ENCODE results near the gene PLA2G2F.

Gene PLA2G2F

DNA sequence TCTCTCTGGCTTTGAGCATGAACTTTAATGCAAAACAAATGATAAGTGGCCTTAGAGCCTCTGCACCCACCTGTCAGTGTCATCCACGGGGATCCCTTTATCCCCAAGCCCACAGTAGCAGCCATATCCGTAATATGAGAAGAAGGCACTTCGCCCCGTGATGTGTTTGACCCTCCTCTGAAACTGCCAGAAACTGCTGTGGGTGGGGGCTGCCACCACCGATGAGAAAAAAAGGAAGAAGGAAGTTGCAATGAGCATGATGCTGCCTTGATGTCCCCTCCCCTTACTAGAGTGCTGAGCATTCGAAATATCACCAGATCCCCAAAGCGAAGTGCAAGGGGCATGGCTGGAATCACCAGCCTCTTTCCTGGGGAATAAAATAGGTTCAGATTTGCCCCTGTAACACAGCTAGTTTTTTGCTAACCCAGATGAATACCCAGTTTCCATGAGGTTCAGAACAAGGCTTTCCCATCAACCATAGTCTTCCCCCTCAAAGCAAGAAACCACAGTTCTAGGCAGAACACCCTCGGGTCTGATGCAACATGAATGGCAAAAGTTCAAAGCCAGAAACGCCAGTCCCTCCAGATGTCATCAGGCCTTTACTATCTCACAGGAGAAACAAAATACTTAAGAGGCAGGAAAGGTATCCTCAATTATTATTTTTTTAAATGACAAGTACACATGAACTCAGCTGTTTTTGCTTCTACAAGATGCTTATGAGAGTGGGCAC, 36.0 kb downstream of the PLA2G2F start:
- DNase-seq = no peak

DNA sequence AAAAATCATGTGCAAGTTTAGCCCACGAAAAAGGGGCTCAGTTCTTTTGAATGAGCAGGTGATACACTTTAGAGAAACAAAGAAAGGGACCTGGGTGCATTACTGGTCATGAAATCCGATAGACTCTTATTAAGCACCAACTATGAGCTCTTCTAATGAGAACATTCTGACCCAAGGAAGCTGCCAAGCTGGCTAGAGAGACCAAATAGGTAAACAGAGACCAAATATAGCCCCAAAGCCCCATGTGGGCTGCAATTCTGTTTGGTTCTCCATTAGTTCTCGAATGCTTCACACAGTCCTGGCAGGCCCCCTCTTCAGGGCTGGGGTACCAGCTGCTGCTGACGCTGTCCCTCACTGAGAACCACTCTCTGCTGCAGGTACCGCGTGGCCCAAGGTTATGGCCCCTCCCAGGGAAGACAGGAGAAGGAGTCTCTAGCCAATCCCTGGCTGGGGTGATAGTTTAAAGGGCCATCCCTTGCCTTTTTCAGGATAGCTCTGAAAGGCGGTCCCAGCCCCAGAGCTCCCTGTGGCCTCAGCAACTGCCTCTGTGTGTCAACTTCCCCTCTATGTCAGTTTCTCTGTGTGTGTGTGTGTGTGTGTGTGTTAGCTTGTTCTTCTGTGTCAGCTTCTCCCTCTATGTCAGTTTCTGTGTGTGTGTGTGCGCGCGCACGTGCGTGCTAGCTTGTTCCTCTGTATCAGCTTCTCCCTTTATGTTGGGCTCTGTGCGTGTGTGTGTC, 39.7 kb downstream of the PLA2G2F start:
- no peak for DNase-seq

DNA sequence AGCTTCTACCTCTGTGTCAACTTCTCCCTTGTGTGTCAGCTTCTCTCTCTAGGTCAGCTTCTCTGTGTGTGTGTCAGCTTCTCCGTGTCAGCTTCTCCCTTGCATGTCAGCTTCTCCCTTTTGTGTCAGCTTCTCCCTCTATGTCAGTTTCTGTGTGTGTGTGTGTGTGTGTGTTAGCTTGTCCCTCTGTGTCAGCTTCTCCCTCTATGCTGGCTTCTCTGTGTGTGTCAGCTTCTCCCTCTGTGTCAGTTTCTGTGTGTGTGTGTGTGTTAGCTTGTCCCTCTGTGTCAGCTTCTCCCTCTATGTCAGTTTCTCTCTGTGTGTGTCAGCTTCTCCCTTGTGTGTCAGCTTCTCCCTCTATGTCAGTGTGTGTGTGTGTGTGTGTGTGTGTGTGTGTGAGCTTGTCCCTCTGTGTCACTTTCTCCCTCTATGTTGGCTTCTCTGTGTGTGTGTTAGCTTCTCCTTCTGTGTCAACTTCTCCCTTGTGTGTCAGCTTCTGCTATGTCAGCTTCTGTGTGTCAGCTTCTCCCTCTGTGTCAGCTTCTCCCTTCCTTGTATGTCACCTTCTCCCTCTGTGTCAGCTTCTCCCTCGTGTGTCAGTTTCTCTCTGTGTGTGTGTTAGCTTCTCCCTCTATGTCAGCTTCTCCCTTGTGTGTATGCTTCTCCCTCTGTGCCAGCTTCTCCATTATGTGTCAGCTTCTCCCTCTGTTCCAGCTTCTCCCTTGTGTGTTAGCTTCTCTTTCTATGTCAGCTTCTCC, 40.4 kb downstream of the PLA2G2F start:
- no peak for DNase-seq

DNA sequence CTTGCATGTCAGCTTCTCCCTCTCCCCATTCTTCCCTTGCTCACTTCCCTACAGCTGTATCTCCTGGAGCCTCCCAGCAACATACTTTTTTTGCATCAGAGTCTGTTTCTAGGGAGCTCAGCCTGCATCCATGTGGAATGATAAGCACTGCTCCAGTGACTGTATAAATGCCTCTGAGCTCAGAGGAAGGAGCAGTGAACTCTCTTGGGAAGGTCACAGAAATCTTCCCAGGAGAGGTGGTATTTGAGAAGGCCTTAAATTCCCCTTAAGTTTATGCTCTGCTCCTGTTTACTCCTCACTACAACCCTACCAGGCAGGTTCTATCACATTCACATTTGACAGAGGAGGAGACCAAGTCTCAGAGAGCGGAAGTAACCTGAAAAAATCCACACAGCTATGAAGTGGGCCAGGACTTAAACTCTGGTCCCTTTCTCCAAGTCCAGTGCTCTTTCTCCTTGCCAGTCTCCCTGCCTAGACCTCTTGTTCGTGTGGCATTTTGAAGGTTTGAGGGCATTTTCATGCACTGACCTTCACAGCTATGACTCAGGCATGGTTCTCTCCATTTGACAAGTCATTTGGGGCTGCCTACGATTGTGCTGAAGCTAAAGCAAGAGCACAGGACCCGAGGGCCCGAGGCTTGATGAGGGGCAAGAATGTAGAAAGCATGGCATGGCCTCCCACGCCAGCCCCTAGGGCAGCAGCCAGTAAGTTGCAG, 41.2 kb downstream of the PLA2G2F start:
- DNase-seq = no peak

DNA sequence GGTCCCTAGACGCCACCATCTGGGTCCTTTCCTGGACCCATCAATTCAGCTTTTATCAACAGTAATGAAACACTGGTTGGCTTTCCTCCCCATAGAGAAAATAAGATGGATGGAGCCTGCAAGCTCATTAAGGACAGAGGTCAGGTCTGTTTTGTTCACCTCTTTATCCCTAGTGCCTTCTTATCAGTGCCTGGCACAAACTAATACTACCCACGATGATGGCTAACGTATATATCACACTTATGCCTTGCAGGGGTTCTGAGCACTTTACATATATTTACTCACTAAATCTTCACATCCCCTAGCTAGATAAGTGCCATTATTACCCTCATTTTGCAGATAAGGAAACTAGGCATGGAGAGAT, 41.7 kb downstream of the PLA2G2F start:
- DNase-seq = no peak

DNA sequence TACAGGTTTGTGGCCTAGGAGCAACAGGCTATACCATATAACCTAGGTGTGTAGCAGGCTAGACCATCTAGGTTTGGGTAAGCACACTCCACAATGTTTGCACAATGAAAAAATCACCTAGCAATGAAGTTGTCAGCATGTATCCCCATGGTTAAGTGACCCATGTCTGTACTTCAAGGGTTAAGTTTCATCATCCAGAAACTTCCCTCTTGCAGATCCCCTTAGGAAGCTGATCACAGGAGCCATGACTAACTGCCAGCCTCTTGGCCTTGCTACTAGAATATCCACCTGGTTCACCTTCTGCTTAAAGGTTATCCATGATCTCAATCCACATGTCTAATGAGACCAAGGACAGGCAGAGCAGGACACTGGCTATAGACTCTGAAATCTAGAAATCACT, 43.3 kb downstream of the PLA2G2F start:
- DNase-seq = no peak

DNA sequence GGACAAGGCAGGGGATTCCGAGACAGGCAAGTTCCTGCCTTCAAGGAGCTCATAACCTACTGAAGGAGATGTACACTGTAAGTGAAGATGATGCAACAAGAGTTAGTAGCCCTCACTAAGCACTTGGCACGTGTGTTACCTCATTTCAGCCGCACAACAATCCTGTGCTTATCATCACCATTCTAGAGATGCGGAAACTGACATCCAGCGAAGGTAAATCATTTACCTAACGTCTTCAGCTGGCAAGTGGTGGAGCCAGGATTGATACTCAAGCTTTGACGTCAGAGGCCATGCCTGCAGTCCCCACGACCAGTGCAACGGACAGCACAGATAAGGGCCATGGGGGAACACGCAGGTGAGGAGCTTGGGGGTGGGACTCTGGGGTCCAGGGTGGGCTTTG, 43.9 kb downstream of the PLA2G2F start:
- DNase-seq = no peak

GRCh38 chr1:20183616-20184271, 44.6 kb downstream of the PLA2G2F start:
- no peak for DNase-seq

GRCh38 chr1:20184481-20184900, 45.4 kb downstream of the PLA2G2F start:
- no peak for DNase-seq

DNA sequence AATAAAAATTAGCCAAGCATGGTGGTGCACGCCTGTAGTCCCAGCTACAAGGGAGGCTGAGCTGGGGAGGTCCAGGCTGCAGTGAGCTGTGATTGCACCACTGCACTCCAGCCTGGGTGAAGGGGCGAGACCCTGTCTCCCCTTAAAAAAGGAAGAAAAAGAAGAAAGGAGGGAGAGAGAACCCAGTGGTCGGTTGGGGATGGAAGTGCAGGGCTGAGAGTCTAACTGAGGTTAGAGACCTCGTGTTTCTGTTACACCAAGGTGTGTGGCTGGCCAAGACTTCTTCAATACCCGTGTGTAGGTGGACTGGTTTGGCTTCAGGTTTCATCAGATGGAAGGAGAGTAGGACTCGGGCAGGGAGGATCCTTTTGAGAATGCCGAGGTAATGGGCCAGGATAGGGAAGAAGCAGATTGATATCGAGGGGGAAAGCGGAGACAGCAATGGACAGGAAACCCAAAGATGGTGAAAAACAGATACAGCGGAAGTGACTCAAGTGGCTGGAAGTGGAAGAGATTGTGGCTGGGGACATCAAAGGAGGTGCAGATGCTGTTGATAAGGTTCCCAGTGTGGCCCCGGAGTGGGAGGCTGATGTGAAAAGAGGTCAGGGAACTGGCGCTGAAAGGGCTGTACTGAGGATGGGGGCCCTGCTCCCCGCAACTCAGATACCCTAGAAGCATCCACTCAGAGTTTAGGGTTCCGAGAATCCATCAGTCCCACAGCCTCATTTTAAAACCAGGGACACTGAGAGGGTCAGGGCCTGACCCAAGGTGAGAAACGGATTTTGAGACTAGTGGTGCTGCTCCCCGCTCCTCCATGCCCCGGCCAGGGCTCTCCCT, 46.1 kb downstream of the PLA2G2F start:
- DNase-seq = no peak

- no peak for DNase-seq
Measured at GRCh38 chr1:20185834-20186782, 47.0 kb downstream of the PLA2G2F start, which contains the start of the genes PLA2G2C and UBXN10. PLA2G2C (minus strand) TSS chr1:20186518; CDS start chr1:20177363, 9,155 bp downstream. UBXN10 (plus strand) TSS chr1:20186096; CDS start chr1:20190562, 4,466 bp downstream.

- DNase-seq = no peak
Measured at GRCh38 chr1:20187103-20187812, 48.1 kb downstream of the PLA2G2F start.

DNA sequence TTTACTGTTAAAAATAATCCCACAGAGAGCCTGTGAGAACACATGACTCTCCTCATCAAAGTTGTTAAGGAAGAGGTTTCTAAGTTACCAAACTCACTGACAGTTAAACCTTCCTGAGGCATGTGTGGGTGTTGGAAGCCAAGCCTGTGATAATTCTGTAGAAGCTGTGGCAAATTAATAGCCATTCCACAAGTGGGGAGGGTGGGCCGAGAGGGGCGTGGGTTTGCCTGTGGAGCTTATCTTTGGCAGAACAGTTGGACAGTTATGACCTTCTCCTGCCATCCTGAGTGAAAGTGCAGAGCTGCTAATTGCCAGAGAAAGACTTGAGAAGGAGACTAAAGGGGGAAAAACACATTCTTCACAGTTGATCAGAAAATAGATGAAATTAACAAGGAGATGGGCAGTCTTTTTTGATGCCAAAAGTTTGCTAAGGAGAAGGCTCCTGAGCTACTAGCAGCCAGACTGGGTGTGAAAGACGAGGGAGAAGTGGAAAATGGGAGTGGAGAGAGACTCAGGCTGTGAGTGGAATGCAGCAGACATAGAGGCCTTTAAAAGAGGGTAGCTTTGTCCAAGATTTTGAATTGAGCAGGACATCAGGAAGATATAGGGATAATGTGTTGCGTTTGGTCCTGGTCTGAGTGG, 48.8 kb downstream of the PLA2G2F start:
- no peak for DNase-seq

GRCh38 chr1:20188455-20188817, 49.3 kb downstream of the PLA2G2F start:
- DNase-seq = no peak

- no peak for DNase-seq
Measured at GRCh38 chr1:20189664-20190063, 50.5 kb downstream of the PLA2G2F start.

DNA sequence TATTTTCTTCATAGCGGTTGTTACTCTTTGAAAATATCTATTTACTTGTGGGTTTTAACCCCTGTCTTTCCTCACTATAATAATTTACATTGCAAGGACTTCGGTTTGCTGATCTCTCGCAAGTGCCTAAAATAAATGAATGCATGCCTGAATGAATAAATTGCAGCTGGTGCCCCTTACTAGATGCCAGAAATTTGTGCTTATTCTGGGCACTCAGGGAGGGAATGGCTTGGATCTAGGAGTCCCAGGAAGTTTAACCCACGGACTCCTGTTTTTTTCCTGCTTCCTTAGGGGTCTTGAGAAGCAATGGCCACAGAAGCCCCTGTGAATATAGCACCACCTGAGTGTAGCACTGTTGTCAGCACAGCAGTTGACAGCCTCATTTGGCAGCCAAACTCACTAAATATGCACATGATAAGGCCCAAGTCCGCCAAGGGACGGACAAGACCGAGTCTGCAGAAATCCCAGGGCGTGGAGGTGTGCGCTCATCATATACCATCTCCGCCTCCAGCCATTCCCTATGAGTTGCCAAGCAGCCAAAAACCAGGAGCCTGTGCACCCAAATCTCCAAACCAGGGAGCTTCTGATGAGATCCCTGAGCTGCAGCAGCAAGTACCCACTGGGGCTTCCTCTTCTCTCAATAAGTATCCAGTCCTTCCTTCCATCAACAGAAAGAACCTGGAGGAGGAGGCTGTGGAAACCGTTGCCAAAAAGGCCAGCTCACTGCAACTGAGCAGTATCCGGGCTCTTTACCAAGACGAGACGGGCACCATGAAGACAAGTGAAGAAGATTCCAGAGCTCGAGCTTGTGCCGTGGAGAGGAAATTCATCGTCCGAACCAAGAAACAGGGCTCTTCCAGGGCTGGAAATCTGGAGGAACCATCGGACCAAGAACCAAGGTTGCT, 51.4 kb downstream of the PLA2G2F start:
- no peak for DNase-seq

GRCh38 chr1:20191266-20191825, 52.2 kb downstream of the PLA2G2F start:
- no peak for DNase-seq

DNA sequence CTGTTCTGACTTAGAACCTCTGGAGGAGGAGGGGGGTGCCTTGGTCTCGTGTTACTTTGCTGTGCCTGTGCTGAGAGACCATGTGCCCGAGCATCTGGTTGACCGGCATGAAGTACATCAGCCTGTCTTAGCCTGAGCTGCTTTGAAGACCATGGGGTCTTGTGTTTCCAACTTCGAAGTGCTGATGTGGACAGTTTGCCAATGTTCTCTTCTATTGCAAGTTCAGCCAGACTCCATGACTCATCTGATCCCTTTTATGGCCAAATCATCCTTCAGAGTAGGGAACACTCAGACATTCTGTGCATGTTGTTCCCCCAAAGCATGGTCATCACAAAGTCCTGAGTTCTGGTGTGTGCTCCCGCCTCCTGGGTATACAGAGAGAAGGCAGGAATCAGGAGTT, 53.2 kb downstream of the PLA2G2F start:
- DNase-seq = no peak
